GM23338 (cell line): ENCODE data around the gene SLC22A5. TPM values are rescaled to one million over a fixed set of nuclear protein-coding genes. Genes with fewer than 3 reads are reported as not detected.

Experiments
- CREB1 ChIP-seq: fragments of 250-450 bp; sonication (Bioruptor Pico); IDR thresholded peaks from 2 replicates; pipeline ENCODE4 v1.5.0; 2020; ENCODE audit warnings: low read depth, mild to moderate bottlenecking, moderate library complexity
- EZH2 ChIP-seq: fragments of 200-600 bp; sonication (generic); IDR thresholded peaks from one replicate; pipeline ENCODE4 v1.8.0; 2017; ENCODE audit warnings: antibody characterized with exemption, mild to moderate bottlenecking, low read depth; ENCODE audit not compliant: unreplicated experiment
- EZH2phosphoT487 ChIP-seq: fragments of 200-600 bp; sonication (generic); IDR thresholded peaks from one replicate; pipeline ENCODE4 v1.8.1; 2018; ENCODE audit warnings: antibody characterized with exemption; ENCODE audit not compliant: unreplicated experiment
- POLR2AphosphoS5 ChIP-seq: IDR thresholded peaks from 2 replicates; pipeline ENCODE4 v1.6.1; 2016; ENCODE audit warnings: antibody characterized with exemption, low read depth
- REST ChIP-seq: IDR thresholded peaks from one replicate; pipeline ENCODE4 v1.6.1; 2018; ENCODE audit warnings: antibody characterized with exemption; ENCODE audit not compliant: unreplicated experiment
- STAT1 ChIP-seq: IDR thresholded peaks from one replicate; pipeline ENCODE4 v1.6.1; 2016; ENCODE audit warnings: antibody characterized with exemption; ENCODE audit not compliant: unreplicated experiment
- ZNF114 ChIP-seq: fragments of 250-450 bp; sonication (Bioruptor Pico); IDR thresholded peaks from 2 replicates; pipeline ENCODE4 v1.5.0; 2020; ENCODE audit warnings: mild to moderate bottlenecking, moderate library complexity
- ZNF331 ChIP-seq: fragments of 250-450 bp; sonication (Bioruptor Pico); IDR thresholded peaks from 2 replicates; pipeline ENCODE4 v1.5.0; 2020; ENCODE audit warnings: low read depth, mild to moderate bottlenecking, moderate library complexity
- polyA plus RNA-seq: library from polyadenylated mRNA; unstranded; fragments of >200 nt; fragmentation: Nextera tagmentation; extraction: Ambion mirVana; gene quantifications from 2 replicates; pipeline ENCODE4 v1.2.1, GENCODE V29; 2016
- total RNA-seq: library from RNA; depleted of rRNA; stranded (reverse); fragments of >200 nt; shearing (Covaris generic); gene quantifications from 2 replicates; pipeline ENCODE4 v1.2.3, GENCODE V29; 2014
- TF ChIP-seq, protein P1 (sequence below): fragments of 250-450 bp; sonication (Bioruptor Pico); IDR thresholded peaks from 2 replicates; pipeline ENCODE4 v1.5.0; 2020; ENCODE audit warnings: mild to moderate bottlenecking, moderate library complexity
- TF ChIP-seq, protein P2 (sequence below): IDR thresholded peaks from 2 replicates; pipeline ENCODE4 v1.6.1; 2016; ENCODE audit warnings: antibody characterized with exemption

SLC22A5 gene
- total and polyA plus RNA-seq, 2 experiments from 2014 or later, result 1.9 to 2.4 TPM

DNA sequence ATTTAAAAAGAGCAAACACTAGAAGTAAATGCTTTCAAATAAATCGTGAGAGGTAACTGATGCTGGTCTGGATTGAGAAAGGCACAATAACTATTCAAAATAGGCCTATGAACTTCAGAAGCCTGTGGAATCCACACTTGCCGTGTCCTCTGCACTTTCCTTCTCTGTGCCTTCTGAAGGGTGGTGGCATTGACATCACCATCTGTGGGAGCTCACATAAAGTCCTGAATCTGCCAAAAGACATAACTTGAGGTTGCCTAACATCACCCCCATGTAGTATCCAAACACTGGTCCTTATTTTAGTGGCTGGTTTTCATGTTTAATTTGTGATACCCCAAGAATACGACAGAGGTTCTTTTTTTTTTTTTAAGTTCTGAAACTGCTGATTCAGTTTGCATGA lies 61.2 kb downstream of the SLC22A5 start (continued):
- TF ChIP-seq, protein P1, sequence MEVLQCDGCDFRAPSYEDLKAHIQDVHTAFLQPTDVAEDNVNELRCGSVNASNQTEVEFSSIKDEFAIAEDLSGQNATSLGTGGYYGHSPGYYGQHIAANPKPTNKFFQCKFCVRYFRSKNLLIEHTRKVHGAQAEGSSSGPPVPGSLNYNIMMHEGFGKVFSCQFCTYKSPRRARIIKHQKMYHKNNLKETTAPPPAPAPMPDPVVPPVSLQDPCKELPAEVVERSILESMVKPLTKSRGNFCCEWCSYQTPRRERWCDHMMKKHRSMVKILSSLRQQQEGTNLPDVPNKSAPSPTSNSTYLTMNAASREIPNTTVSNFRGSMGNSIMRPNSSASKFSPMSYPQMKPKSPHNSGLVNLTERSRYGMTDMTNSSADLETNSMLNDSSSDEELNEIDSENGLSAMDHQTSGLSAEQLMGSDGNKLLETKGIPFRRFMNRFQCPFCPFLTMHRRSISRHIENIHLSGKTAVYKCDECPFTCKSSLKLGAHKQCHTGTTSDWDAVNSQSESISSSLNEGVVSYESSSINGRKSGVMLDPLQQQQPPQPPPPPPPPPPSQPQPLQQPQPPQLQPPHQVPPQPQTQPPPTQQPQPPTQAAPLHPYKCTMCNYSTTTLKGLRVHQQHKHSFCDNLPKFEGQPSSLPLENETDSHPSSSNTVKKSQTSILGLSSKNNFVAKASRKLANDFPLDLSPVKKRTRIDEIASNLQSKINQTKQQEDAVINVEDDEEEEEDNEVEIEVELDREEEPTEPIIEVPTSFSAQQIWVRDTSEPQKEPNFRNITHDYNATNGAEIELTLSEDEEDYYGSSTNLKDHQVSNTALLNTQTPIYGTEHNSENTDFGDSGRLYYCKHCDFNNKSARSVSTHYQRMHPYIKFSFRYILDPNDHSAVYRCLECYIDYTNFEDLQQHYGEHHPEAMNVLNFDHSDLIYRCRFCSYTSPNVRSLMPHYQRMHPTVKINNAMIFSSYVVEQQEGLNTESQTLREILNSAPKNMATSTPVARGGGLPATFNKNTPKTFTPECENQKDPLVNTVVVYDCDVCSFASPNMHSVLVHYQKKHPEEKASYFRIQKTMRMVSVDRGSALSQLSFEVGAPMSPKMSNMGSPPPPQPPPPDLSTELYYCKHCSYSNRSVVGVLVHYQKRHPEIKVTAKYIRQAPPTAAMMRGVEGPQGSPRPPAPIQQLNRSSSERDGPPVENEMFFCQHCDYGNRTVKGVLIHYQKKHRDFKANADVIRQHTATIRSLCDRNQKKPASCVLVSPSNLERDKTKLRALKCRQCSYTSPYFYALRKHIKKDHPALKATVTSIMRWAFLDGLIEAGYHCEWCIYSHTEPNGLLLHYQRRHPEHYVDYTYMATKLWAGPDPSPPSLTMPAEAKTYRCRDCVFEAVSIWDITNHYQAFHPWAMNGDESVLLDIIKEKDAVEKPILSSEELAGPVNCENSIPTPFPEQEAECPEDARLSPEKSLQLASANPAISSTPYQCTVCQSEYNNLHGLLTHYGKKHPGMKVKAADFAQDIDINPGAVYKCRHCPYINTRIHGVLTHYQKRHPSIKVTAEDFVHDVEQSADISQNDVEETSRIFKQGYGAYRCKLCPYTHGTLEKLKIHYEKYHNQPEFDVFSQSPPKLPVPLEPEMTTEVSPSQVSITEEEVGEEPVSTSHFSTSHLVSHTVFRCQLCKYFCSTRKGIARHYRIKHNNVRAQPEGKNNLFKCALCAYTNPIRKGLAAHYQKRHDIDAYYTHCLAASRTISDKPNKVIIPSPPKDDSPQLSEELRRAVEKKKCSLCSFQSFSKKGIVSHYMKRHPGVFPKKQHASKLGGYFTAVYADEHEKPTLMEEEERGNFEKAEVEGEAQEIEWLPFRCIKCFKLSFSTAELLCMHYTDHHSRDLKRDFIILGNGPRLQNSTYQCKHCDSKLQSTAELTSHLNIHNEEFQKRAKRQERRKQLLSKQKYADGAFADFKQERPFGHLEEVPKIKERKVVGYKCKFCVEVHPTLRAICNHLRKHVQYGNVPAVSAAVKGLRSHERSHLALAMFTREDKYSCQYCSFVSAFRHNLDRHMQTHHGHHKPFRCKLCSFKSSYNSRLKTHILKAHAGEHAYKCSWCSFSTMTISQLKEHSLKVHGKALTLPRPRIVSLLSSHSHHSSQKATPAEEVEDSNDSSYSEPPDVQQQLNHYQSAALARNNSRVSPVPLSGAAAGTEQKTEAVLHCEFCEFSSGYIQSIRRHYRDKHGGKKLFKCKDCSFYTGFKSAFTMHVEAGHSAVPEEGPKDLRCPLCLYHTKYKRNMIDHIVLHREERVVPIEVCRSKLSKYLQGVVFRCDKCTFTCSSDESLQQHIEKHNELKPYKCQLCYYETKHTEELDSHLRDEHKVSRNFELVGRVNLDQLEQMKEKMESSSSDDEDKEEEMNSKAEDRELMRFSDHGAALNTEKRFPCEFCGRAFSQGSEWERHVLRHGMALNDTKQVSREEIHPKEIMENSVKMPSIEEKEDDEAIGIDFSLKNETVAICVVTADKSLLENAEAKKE, result no peak
- TF ChIP-seq REST, result no peak
- no peak for TF ChIP-seq EZH2
- TF ChIP-seq ZNF114 (CRISPR knock-in tag), result no peak
- no peak for TF ChIP-seq EZH2phosphoT487
- no peak for TF ChIP-seq ZNF331 (CRISPR knock-in tag)
- no peak for TF ChIP-seq STAT1
- no peak for TF ChIP-seq POLR2AphosphoS5
- TF ChIP-seq, protein P2, sequence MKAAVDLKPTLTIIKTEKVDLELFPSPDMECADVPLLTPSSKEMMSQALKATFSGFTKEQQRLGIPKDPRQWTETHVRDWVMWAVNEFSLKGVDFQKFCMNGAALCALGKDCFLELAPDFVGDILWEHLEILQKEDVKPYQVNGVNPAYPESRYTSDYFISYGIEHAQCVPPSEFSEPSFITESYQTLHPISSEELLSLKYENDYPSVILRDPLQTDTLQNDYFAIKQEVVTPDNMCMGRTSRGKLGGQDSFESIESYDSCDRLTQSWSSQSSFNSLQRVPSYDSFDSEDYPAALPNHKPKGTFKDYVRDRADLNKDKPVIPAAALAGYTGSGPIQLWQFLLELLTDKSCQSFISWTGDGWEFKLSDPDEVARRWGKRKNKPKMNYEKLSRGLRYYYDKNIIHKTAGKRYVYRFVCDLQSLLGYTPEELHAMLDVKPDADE, result no peak
- no peak for TF ChIP-seq CREB1 (CRISPR knock-in tag)
